Activated T-helper 1 cell treated with Interleukin-2 at 50 U/mL for 16 hours (primary cell): Measurements from ENCODE around the gene SH3D21.

Experiments
- DNase-seq: peaks from one replicate; pipeline ENCODE4 v3.0.0-alpha.2; 2020; ENCODE audit warnings: low read depth

SH3D21 gene

GRCh38 chr1:36330940-36331339, 24.8 kb downstream of the SH3D21 start:
- DNase-seq, result no peak

GRCh38 chr1:36337830-36338229, 31.7 kb downstream of the SH3D21 start:
- no peak for DNase-seq

- DNase-seq, result no peak
Measured at GRCh38 chr1:36339215-36339614, 33.0 kb downstream of the SH3D21 start.

GRCh38 chr1:36339615-36340014, 33.4 kb downstream of the SH3D21 start:
- DNase-seq, result no peak

GRCh38 chr1:36341626-36342320, 35.6 kb downstream of the SH3D21 start:
- no peak for DNase-seq

GRCh38 chr1:36342426-36343185, 36.4 kb downstream of the SH3D21 start:
- peak; percentile 49 for DNase-seq

- DNase-seq, result no peak
Measured at GRCh38 chr1:36343651-36344394, 37.7 kb downstream of the SH3D21 start.

- DNase-seq, result no peak
Measured at GRCh38 chr1:36344395-36344680, 38.2 kb downstream of the SH3D21 start.

GRCh38 chr1:36345353-36345752, 39.2 kb downstream of the SH3D21 start:
- no peak for DNase-seq

GRCh38 chr1:36346741-36347370, 40.7 kb downstream of the SH3D21 start:
- DNase-seq, result no peak

GRCh38 chr1:36349241-36349671, 43.1 kb downstream of the SH3D21 start:
- no peak for DNase-seq

GRCh38 chr1:36349839-36350238, 43.7 kb downstream of the SH3D21 start:
- no peak for DNase-seq

GRCh38 chr1:36350659-36351226, 44.6 kb downstream of the SH3D21 start:
- peak; percentile 24 for DNase-seq

GRCh38 chr1:36351227-36351977, 45.2 kb downstream of the SH3D21 start:
- no peak for DNase-seq

GRCh38 chr1:36352125-36352909, 46.1 kb downstream of the SH3D21 start:
- no peak for DNase-seq

GRCh38 chr1:36352910-36353878, 47.0 kb downstream of the SH3D21 start:
- no peak for DNase-seq

- DNase-seq, result no peak
Measured at GRCh38 chr1:36354486-36354885, 48.3 kb downstream of the SH3D21 start.

- no peak for DNase-seq
Measured at GRCh38 chr1:36355811-36356210, 49.6 kb downstream of the SH3D21 start.

- DNase-seq, result no peak
Measured at GRCh38 chr1:36358514-36359084, 52.4 kb downstream of the SH3D21 start.
